Thymus (tissue), 11 donors: ENCODE measurements around the gene MYZAP. TPM values are rescaled to one million over a fixed set of nuclear protein-coding genes. Genes with fewer than 3 reads are reported as not detected.
A peak's percentile ranks its signal among the peaks of the same experiment; 100 is the strongest.

Experiments
- DNase-seq, 9 donors: peaks; one replicate each; pipeline ENCODE4 v3.0.0-alpha.2; 2013; ENCODE audit warnings: low spot score in 9 of 9, low read depth in 6 of 9, missing footprints in 1 of 9
- H3K27ac ChIP-seq, 2 donors: one replicate each; pipeline ENCODE4 v1.5.1; 2013; ENCODE audit warnings: control low read depth in 1 of 2, low read depth in 1 of 2, low read length in 1 of 2, mild to moderate bottlenecking in 1 of 2, moderate library complexity in 1 of 2
- H3K27me3 ChIP-seq, 2 donors: one replicate each; pipeline ENCODE4 v1.5.1; 2013; ENCODE audit warnings: low read length in 1 of 2; ENCODE audit not compliant: control insufficient read depth in 2 of 2, insufficient read depth in 1 of 2
- H3K36me3 ChIP-seq, 2 donors: one replicate each; pipeline ENCODE4 v1.5.1; 2013; ENCODE audit warnings: low read length in 1 of 2, mild to moderate bottlenecking in 1 of 2, moderate library complexity in 1 of 2; ENCODE audit not compliant: control insufficient read depth in 2 of 2, insufficient read depth in 2 of 2
- H3K4me1 ChIP-seq, 2 donors: one replicate each; pipeline ENCODE4 v1.5.1; 2013; ENCODE audit warnings: low read length in 2 of 2; ENCODE audit not compliant: control insufficient read depth in 2 of 2, insufficient read depth in 2 of 2
- H3K4me3 ChIP-seq, 2 donors: one replicate each; pipeline ENCODE4 v1.5.1; 2013; ENCODE audit warnings: low read length in 2 of 2, control low read depth in 1 of 2, mild to moderate bottlenecking in 1 of 2
- H3K9me3 ChIP-seq, 2 donors: one replicate each; pipeline ENCODE4 v1.5.1; 2013; ENCODE audit warnings: low read length in 1 of 2, mild to moderate bottlenecking in 1 of 2; ENCODE audit not compliant: control insufficient read depth in 2 of 2, insufficient read depth in 1 of 2
- WGBS: extraction: QIAGEN DNeasy Blood & Tissue Kit; methylation state at CpG from one replicate; pipeline ENCODE4 v1.1.7; 2013; 5-methylcytosine and 5-hydroxymethylcytosine counted together
- polyA plus RNA-seq: library from polyadenylated mRNA; stranded (reverse); fragments of 200-250 nt; gene quantifications from one replicate; pipeline ENCODE4 v1.2.3, GENCODE V29; 2013
- total RNA-seq: library from RNA; stranded (reverse); fragments of 120-200 nt; gene quantifications from one replicate; pipeline ENCODE4 v1.2.4, GENCODE V29; 2013
- donor health status: healthy.

MYZAP gene
- total and polyA plus RNA-seq, 2 donors, result 2.5 to 3.4 TPM

GRCh38 chr15:57583282-57583681 lies 8.4 kb upstream of the MYZAP start:
- H3K27ac ChIP-seq, result no peak overlapping the region
- no peaks in the 10 kb centered on the region for H3K36me3 ChIP-seq
- DNase-seq, result no peak
- H3K27me3 ChIP-seq, result peaks cover 0 to 7% of the 10 kb centered on the region in 2 donors
- 83% methylated on average over 2 of the region's 2 CpGs for WGBS
- H3K9me3 ChIP-seq, result peaks cover 2 to 7% of the 10 kb centered on the region in 2 donors
- no peak overlapping the region for H3K4me3 ChIP-seq
- no peaks in the 10 kb centered on the region for H3K4me1 ChIP-seq

GRCh38 chr15:57583720-57584119 lies 8.0 kb upstream of the MYZAP start:
- no peak for DNase-seq
- Histone ChIP-seq H3K9me3 (peaks cover 2 to 7% of the 10 kb centered on the region in 2 donors), H3K36me3 (no peaks in the 10 kb centered on the region), H3K4me1 (no peaks in the 10 kb centered on the region), H3K27me3 (peaks cover 0 to 7% of the 10 kb centered on the region in 2 donors), H3K4me3 (no peak overlapping the region), H3K27ac (no peak overlapping the region)
- 93% methylated on average over 3 of the region's 3 CpGs for WGBS

GRCh38 chr15:57586661-57587424 lies 4.9 kb upstream of the MYZAP start:
- Histone ChIP-seq H3K9me3 (peaks cover 2 to 7% of the 10 kb centered on the region in 2 donors), H3K4me3 (no peak overlapping the region), H3K4me1 (peaks cover 3 to 4% of the 10 kb centered on the region in 2 donors), H3K27me3 (peaks cover 19 to 29% of the 10 kb centered on the region in 2 donors), H3K36me3 (no peaks in the 10 kb centered on the region), H3K27ac (no peak overlapping the region)
- WGBS, result 69% methylated on average over 6 of the region's 6 CpGs
- peak in 1 of 9 donors; percentile 15 for DNase-seq

- WGBS, result 93% methylated on average over 1 of the region's 1 CpG
- Histone ChIP-seq H3K9me3 (peaks cover 0 to 1% of the 10 kb centered on the region in 2 donors), H3K27ac (no peak overlapping the region), H3K36me3 (no peaks in the 10 kb centered on the region), H3K27me3 (peaks cover 31 to 51% of the 10 kb centered on the region in 2 donors), H3K4me1 (peaks cover 3 to 4% of the 10 kb centered on the region in 2 donors), H3K4me3 (no peak overlapping the region)
- no peak for DNase-seq
Measured at GRCh38 chr15:57589281-57589680, 2.4 kb upstream of the MYZAP start.

- H3K4me1 ChIP-seq, result peaks cover 3 to 4% of the 10 kb centered on the region in 2 donors
- H3K9me3 ChIP-seq, result peaks cover 0 to 1% of the 10 kb centered on the region in 2 donors
- H3K27me3 ChIP-seq, result peaks cover 31 to 51% of the 10 kb centered on the region in 2 donors
- H3K36me3 ChIP-seq, result no peaks in the 10 kb centered on the region
- no peak overlapping the region for H3K27ac ChIP-seq
- DNase-seq, result no peak
- H3K4me3 ChIP-seq, result no peak overlapping the region
- WGBS, result 93% methylated on average over 2 of the region's 2 CpGs
Measured at GRCh38 chr15:57589754-57590153, 1.9 kb upstream of the MYZAP start.

GRCh38 chr15:57591237-57591821 lies 375 bp upstream of the MYZAP start:
- peaks cover 3 to 4% of the 10 kb centered on the region in 2 donors for H3K4me1 ChIP-seq
- H3K27ac ChIP-seq, result no peak overlapping the region
- peak overlapping the region in 1 of 2 donors; percentile 41 for H3K4me3 ChIP-seq
- H3K27me3 ChIP-seq, result peaks cover 31 to 52% of the 10 kb centered on the region in 2 donors
- DNase-seq, result no peak
- H3K36me3 ChIP-seq, result no peaks in the 10 kb centered on the region
- 25% methylated on average over 18 of the region's 18 CpGs for WGBS
- H3K9me3 ChIP-seq, result peaks cover 0 to 1% of the 10 kb centered on the region in 2 donors

- H3K27me3 ChIP-seq, result peaks cover 31 to 52% of the 10 kb centered on the region in 2 donors
- 94% methylated on average over 5 of the region's 5 CpGs for WGBS
- no peak overlapping the region for H3K27ac ChIP-seq
- peak overlapping the region in 1 of 2 donors; percentile 18 for H3K4me3 ChIP-seq
- peaks cover 3 to 4% of the 10 kb centered on the region in 2 donors for H3K4me1 ChIP-seq
- no peak for DNase-seq
- peaks cover 0 to 1% of the 10 kb centered on the region in 2 donors for H3K9me3 ChIP-seq
- no peaks in the 10 kb centered on the region for H3K36me3 ChIP-seq
Measured at GRCh38 chr15:57592426-57592825, 722 bp downstream of the MYZAP start.

GRCh38 chr15:57592836-57593420 lies 1.2 kb downstream of the MYZAP start:
- DNase-seq, result no peak
- Histone ChIP-seq H3K36me3 (no peaks in the 10 kb centered on the region), H3K4me1 (peaks cover 3 to 4% of the 10 kb centered on the region in 2 donors), H3K9me3 (peaks cover 0 to 1% of the 10 kb centered on the region in 2 donors), H3K27me3 (peaks cover 31 to 52% of the 10 kb centered on the region in 2 donors), H3K4me3 (no peak overlapping the region), H3K27ac (no peak overlapping the region)
- WGBS, result 91% methylated on average over 5 of the region's 5 CpGs

GRCh38 chr15:57594479-57594878 lies 2.8 kb downstream of the MYZAP start:
- peaks cover 3 to 4% of the 10 kb centered on the region in 2 donors for H3K4me1 ChIP-seq
- no peak overlapping the region for H3K27ac ChIP-seq
- peaks cover 0 to 1% of the 10 kb centered on the region in 2 donors for H3K9me3 ChIP-seq
- 98% methylated on average over 6 of the region's 6 CpGs for WGBS
- H3K36me3 ChIP-seq, result no peaks in the 10 kb centered on the region
- DNase-seq, result no peak
- no peak overlapping the region for H3K4me3 ChIP-seq
- H3K27me3 ChIP-seq, result peaks cover 31 to 49% of the 10 kb centered on the region in 2 donors
